Stimulated activated CD4-positive, alpha-beta T cell treated with anti-CD3 and anti-CD28 coated beads, Interleukin-2, amount 100 ng/mL, for 48 hours (primary cell): ENCODE data around the gene GRIA1.

Experiments
- DNase-seq, 2 donors: peaks; one replicate each; pipeline ENCODE4 v3.0.0-alpha.2; 2020

Gene GRIA1

DNA sequence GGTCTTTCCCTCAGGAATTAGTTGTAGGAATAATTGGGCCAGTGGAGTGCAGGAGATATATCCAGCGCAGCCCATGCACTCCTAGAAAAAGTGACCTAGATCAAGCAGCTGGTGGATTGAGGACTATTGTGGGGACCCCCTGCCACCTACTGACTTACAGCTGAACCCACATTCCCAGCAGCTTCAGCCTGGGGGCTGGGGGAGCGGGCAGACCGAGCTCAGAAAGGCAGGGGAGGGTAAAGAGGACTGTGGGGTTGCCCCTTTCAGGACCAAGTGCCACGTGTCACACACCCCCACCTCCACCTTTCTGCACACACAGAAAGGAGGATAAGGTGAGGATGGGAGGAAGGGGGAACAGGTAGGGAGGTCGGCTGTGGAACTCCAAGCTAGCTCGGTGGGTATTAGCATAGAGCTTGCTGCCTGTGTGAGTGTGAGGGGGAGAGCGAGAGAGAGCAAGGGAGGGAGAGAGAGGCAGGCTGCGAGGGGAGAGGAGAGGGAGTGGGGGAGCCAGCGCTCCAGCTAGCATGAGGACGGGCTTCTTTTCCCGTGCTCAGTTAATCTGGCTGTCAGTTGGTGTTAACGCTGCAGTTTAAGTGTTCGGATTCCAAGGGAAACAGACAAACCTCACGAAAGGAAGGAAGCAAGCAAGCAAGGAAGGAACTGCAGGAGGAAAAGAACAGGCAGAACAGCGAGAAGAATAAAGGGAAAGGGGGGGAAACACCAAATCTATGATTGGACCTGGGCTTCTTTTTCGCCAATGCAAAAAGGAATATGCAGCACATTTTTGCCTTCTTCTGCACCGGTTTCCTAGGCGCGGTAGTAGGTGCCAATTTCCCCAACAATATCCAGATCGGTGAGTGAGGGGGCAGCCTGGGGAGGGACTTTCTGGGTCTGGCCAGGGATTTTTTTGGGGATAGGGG is at the start of gene GRIA1:
TSS of gene GRIA1 (plus strand) at position 553 of the 920 bp plus-strand sequence.
- no peak for DNase-seq

DNA sequence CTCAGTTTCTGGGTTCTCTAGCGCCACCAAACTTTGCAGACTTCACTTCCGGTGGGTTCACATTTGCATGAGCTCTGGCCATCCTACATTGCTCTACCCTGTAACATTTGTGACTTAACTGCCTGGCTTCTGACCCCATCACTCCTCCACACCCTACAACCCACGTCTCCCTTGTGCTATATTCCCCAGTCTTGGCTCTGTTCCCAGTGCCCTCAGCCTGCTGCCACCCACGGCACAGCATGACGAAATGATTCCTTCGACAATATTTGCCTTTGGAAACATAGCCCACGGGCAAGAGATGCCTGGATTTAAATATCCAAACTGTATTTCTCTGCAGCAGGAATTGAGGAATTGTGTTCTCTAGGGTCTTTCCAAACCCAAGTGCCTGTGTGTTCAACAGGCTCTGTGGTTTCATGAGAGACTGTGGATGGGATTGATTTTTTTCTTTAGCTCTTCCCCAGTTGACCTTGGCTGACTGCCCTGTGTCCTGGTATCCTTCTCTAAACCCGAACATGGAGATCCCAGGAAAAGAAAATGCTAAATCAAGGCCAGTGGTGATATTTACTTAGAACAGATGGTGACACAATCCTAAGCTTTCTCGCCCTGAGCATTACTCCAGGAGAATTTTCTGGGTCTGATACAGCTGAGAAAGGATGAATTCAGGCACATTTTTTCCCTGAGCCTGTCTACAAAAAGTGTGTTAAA is 44.4 kb upstream of the GRIA1 start:
- no peak for DNase-seq

DNA sequence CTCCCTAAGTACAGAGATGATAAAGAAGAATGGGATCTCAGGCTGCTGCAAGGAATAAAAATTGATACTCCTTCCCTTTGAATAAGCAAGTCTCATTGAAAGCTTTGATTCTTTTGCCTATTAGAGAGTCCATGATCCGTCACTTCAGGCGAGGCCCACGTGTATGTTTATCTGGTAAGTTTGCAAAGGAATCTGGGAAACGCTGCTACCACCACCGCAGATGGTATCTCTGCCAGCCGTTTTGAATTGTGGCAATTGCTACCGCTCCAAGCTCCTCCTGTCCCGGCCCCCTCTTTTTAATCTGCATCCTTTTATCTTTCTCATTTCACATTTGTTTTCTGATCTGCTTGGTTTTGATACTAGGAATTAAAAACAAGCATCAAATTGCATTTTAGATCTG is 42.9 kb upstream of the GRIA1 start:
- DNase-seq: no peak

DNA sequence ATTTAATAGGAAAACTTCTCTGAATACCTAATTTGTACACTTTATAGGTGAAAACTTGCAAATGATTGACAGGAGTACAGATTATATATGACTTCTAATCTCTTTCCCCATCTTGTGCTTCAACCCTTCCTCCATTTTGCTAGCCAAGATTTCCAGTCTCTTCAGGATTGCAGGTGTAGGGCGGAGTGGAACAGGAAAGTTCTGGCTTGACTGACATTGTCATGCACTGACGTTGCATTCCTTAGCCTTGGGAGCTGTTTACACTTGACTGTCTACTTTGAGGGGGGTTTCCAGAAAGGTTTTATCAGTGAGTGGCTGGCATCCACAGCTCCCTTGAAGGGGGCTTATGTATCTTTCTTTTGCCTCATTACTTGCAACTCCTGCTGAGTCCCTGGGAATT is 34.1 kb upstream of the GRIA1 start:
- no peak for DNase-seq

DNA sequence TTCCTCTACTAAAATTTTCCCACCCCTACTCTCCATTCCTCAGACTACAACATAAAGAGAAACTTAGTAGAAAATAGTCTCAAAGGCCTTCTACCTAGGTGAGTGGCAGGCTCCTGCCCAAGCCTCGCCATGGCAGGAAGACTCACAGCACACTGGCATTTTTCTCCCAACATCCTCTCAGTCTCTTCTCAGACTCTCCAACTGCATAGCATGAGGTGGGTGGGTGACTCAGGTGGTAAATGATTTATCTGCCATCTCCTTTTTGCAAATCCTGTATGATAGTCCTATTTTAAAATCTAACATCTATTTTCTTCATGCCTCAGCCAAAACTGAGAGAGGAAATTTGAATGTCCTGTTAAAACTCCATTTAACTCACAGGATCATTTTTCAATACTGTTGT is 33.5 kb upstream of the GRIA1 start:
- no peak for DNase-seq

DNA sequence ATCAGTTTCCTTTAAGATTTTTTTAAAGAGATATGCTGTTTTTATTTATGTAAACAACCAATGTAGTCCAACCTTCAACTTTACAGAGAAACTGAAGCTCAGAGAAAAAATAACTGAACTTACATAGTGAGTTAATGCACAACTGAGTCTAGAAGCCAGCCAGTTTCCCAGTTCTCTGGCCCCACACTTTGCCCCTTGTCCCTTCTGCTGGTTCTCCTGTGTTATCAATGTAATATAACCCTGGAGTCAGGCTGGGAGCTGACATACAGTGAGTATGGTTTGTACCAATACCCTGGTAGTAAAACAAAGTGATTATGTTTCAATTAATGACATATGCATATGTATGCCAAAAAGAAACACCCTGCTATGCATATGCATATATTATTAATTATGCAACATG is 32.2 kb upstream of the GRIA1 start:
- no peak for DNase-seq

DNA sequence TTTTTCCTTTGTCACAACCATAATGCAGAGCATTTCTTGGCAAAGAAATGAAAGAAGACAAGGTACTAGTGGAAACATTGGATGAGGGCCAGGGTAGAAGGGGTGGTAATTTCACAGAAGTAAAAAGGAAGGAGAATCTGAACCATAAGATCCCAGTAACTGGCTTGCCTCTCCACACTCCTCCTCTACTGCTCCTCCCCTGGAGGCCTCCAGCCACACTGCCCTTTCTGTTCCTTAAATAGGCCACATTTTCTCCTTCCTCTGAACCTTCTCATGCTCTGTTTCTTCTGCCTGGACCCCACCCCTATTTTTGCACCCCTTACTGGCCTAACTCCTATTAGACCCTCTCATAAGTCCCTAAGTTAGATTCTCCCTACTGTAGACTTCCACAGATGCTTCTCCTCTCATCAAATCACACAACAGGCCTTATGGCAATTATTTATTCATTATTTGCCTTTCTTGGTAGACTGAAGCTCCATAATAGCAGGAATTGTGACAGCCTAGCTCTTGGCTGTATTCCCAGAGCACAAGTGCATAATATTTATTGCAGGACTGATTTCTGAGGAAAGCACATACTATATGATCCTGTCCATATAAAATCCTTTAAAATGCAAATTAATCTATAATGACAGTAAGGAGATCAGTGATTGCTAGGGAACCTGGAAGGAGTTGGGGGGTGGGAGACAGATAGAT is 31.3 kb upstream of the GRIA1 start:
- no peak for DNase-seq

DNA sequence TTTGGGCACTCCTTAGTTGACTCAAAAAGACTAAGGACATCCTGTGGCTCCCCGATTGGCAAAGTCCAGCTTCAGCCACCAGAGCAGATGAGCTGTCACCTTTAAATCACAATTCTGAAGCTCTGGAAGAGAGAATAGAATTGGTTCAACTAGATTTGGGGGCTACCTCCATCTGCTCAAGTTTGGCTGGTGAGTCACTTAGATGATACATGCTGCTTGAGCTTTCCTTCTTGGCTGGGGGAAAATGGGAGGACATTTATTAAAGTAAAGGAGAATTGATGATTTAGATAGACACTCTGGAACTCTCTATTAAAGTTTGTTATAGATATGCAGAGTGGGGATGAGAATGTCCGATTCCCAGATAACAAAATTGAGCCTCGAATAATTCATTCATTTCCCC is 30.0 kb upstream of the GRIA1 start:
- DNase-seq: no peak

DNA sequence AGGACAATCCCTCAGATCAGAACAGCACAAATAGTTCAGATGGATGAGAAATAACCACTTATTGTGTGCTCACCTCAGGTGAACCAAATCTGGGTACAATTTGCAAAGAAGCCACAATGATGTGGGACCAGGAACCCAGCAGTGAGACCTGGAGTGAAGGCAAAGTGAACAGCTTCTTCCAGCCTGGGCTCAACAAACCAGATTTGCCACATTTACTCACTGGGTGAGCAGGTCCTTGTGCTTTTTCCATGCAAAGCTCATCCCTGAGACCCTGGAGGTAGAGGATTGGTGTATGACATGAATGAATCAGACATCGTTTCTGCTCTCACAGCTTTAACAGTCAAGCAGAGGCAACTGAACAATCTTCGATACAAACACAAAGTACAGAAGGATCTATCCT is 29.1 kb upstream of the GRIA1 start:
- DNase-seq: no peak

DNA sequence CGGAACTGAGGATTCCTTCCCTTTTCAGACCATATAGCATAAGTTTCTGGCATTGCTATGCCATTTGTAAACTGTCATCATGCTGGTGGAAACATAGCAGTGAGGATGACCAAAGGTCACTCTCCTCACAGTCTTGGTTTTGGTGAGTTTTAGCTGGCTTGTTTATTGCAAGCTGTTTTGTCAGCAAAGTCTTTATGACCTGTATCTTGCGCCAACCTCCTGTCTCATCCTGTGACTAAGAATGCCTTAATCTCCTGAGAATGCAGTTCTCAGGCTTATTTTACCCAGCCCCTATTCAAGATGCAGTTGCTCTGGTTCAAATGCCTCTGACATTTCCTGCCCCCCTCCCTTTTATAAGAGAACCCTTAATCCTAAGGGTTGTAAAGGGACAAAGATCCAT is 26.7 kb upstream of the GRIA1 start:
- no peak for DNase-seq

DNA sequence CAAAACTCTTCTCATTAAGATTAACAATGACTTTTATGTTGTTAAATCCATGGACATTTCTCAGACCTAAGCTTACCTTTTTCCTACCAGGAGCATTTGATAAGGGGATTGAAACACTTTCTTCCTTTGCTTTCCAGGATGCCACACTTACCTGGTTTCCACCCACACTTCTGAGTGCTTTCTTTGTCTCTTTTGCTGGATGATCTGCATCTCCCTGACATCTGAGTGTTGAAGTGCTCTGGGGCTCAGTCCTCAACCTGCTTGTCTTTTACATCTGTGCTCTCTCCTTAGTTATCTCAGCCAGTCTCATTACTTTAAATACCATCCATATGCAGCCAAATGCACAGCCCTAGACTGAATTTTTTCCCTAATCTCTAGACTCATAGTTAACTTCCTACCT is 22.9 kb upstream of the GRIA1 start:
- DNase-seq: no peak

DNA sequence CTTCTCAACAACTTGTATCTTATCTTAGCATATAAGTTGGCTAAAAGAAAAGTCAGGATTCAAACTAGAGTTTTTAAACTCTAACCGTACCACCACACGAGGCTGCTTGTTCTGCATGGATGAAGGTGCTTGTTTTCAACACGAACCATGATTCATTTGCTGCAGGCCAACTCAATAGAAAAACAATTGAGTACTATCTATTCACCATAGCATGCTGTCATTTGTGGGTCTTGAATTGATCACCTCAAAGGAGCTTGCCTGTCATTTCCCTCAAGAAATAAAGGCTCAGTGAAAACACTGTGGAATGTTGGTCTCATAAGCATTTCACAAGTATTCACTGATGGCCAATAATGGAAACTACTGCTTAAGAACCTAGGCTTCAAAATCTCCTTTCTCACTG is 21.0 kb upstream of the GRIA1 start:
- no peak for DNase-seq

DNA sequence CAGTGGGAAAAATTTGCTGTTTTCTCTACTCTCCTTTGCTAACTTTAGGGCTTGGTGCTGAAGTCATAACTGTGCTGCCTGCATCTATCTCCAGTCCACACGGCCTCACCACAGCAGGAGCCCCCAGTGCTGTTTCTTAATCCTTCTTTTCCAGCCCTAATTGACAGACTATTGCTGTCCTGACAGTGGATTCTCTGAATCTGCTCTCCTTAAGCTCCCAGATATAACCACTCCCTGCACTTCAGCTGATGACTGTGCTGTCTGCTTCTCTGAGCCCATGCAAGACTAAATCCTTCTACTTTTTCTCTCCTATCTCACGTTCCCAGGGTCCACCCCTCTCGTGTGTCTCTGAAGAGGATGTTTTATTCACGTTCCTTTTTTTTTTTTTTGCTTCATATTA is 19.7 kb upstream of the GRIA1 start:
- DNase-seq: no peak

DNA sequence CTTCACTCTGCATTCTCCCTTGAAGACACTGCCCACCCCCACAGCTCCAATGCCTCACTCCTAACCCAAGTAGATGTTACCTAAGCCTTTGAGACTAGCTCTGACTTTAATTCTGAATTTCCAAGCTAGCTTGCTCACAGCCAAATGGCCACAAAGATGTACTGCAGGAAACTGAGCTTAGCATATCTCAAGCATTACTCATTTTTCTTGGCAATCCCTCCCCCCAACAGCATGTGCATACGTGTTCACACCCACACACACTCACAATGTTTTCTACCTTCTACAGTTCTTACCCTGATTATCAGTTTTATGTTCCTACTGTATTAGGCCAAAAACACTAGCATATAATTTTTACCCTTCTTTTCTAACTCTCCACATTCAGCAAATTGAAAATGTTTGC is 13.7 kb upstream of the GRIA1 start:
- DNase-seq: no peak

DNA sequence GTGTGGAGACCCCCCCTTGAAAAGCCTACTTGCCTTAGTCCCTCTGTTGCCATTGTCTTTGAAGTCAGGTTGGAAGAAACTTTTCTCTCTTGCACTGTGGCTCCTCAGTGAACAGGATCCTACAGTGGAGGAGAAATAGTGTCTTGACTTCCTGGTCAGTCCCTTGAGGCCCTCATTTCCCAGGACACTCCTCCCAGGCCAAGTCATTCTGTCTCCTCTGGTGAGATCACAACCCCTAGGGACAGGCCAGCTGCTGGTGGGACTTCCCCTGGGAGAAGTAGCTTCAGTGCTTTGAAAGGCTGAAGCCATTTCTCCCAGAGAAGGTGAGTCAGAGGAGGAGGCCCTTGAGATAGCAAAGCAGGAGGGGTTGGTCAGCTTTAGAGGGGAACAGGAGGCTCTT is 10.1 kb upstream of the GRIA1 start:
- DNase-seq: no peak

DNA sequence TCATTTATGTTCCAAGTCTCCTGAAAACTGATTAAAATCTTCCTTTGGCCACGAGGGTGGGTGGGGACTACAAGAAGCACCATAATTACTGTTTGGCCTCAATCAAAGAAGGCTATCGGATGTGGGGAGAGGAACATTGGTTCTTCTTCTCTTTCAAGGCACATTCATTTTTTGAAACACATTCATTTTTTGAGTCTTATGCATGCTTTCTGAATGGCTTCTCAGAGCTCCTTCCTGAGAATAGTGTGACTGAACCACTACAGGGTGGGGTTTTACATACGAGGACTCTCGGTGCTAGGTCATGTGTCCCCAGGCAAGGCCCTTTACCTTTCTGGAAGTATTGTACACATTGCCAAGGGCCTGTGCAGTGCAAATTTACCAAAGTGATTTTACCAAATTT is 7.0 kb upstream of the GRIA1 start:
- no peak for DNase-seq

DNA sequence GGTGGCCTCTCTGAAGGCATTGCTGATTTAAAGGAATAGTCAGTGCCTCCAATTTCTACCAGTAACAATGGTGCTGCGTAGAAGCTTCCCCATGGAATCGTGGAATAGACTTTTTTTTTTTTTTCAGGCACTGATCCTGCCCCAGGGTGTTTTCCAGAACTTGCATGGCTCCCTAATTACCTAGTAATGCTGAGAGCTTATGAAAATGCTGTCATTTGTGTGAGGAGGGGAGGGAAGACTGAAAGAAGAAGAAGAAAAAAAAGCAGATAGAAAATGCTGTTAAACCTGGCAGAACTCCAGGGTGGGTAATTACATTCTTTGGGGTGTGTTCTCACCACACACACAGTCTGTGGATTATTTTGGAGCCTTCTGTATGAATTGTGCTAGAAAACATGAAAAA is 4.8 kb upstream of the GRIA1 start:
- no peak for DNase-seq

DNA sequence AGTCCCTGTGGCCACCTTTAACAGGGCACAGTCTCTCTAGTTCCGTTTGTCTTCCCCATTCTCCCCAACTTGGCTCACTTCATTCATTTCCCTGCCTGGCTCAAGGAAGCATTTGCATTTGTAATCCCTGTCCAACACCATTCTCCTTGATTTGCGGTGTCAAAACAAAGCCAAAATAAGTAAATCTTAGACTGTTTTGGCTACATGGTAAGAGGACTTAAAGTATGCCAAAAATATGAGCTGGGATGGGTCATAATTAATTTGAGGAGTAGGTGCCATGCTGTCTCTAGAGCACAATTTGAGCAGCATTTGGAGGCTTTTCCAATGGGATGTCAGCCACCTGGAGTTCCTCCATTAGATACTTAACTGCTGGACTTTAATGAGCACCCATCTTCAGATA is 3.7 kb upstream of the GRIA1 start:
- DNase-seq: no peak

DNA sequence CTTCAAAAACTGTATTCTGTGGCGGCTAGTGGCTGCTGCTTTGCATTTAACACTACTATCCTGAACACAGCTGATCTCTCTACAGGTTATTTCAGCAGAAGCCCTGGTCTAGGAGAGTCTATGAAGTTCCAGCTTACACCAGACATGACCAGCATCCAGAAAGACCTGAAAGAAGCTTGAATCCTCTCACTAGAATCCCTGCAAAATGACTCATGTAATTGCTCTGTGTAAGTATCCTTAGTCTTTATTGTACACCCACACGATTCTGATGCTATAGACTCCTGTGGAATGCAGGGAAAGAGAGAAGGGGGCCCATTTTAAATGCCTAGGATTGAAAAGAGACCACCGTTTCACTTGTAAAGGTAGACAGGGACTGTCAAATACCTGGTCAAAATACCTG is 859 bp upstream of the GRIA1 start:
- DNase-seq: no peak

DNA sequence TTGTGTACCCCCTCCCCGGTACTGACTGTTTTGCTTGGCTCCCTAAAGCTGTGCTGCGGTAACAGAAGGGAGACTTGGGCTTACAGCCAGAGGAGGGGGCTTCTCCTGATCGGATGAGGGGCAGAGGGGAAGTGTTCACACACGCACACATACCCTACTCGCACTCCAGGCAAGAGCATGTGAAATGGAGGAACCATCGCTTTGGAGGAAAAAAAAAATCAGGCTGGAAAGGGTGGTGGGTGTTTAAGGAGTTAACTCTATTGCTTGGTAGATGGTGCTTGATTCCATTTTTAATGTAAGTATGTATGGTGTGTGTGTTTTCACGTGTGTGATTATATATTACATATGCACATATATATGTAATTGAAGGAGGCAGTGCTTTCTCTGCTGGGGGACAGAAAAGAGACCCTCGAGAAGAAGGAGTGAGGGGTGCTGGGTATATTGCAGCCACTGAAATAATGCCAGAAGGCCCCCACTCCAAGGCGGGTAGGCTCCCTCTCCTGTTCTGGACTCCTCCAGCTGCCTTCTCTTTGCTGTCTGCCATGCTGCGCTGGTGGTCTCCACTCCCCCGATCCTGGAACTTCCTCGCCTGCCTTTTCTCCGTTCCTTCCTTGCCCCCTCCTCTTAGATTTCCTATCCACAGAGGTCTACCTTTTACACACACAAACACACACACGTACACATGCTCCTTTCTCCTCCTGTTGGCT is 721 bp downstream of the GRIA1 start:
- no peak for DNase-seq

DNA sequence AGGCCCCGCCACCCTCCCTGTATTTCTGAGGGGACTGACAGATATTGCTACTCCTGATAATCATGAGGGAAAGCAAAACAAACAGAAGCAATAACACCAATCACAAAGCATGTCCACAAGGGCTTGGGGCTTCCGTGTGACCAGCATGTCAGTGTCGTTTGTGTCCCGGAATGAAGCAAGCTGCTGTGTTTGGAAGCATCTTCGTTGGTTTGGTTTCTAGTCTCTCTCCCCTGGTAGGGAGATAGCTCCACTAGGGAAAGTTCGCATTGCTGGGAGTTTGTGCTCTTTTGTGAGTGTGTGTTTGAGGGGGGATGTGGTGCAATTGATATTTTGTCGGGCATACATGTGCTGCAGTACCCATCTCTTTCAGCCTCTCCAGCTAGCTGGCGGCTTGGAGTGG is 1.4 kb downstream of the GRIA1 start:
- no peak for DNase-seq

DNA sequence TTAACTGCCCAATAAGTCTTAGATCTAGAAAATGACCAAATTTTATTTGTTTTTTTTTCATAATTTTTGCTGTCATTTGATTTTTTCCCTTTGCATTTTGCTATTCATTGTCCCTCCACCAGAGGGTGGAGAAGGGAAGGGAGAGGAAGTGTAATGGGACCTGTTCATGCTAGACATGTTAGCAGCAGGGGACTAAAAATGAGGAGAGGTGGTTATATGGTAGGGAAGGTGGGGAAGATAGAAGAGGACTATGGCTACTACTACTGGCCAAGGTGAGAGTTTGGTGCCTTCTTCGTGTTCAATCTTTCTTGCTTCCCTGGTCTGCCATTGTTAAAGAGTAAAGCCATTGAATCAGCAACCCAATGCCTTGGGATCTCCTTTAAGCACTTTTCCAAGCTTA is 6.4 kb downstream of the GRIA1 start:
- DNase-seq: no peak

DNA sequence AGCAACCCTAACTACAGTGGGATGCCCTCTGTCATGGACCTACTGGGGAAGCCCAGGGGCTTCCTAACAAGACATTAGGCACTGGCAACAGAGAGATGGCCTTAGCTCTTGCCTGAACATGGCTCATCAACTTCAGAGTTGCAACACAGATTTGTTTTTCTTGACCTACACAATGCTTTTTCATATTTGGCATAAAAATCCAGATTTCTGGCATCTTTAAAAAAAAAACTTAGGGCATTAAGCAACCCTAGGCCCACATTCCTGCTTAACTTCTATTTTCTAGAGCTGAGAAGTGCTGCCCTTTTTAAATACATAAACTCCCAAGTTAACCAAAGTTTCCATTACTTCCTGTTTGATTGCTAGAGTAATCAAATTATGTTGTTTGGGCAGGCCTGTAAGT is 8.0 kb downstream of the GRIA1 start:
- no peak for DNase-seq
